Activated T-helper 17 cell treated with anti-CD3 and anti-CD28 coated beads, Interleukin-2, amount 50 U/mL, for 72 hours (primary cell): Measurements from ENCODE around the gene MRE11. TPM values are rescaled to one million over a fixed set of nuclear protein-coding genes. Genes with fewer than 3 reads are reported as not detected.
A peak's percentile ranks its signal among the peaks of the same experiment; 100 is the strongest.
"Not testable (repeated sequence)": the region's sequence is repeated elsewhere in the genome, so short reads cannot be mapped to it uniquely, and the experiment has no call there.

Experiments used
- ATAC-seq: fragments of 150-1000 bp; cut with Tn5 transposase; replicated peaks from 2 replicates; pipeline ENCODE4 v1.10.0; 2021; ENCODE audit warnings: mild to moderate bottlenecking, moderate library complexity
- H3K27ac Mint-ChIP-seq: one replicate; pipeline ENCODE4 v1.8.0; 2022; ENCODE audit warnings: mixed read lengths
- H3K27me3 Mint-ChIP-seq: one replicate; pipeline ENCODE4 v1.8.0; 2022; ENCODE audit warnings: mixed read lengths
- H3K36me3 Mint-ChIP-seq: one replicate; pipeline ENCODE4 v1.8.0; 2022; ENCODE audit warnings: low read depth, mild to moderate bottlenecking, mixed read lengths
- H3K4me1 Mint-ChIP-seq: one replicate; pipeline ENCODE4 v1.8.0; 2022; ENCODE audit warnings: mixed read lengths
- H3K4me3 Mint-ChIP-seq: one replicate; pipeline ENCODE4 v1.8.0; 2022; ENCODE audit warnings: mild to moderate bottlenecking, mixed read lengths
- H3K9me3 Mint-ChIP-seq: one replicate; pipeline ENCODE4 v1.8.0; 2022; ENCODE audit warnings: mixed read lengths
- total RNA-seq, 2 donors: library from RNA; stranded (reverse); gene quantifications; one replicate each; pipeline ENCODE4 v1.2.3, GENCODE V29; 2022

The MRE11 gene
- total RNA-seq, 2 donors from 2014 or later = 51.1 to 51.9 TPM

DNA sequence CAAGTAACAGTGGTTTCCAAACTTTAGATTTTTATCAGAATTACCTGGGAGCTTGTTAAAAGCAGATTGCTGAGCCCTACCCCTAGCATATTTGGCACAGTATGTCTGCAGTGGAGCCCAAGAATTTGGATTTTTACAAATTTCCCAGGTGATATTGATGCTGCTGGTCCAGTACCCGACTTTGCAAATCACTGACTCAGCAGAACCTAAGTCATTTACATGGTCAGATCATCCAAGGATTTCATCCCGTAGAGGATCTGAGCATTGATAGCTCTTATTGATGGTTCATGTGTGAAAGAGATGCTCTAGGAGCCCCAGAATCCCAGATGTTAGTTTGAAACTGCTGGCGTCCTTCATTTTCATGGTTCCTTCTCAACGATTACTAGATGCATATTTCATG lies 24.7 kb upstream of the MRE11 start:
- H3K9me3 Mint-ChIP-seq = no peaks in the 10 kb centered on the region

DNA sequence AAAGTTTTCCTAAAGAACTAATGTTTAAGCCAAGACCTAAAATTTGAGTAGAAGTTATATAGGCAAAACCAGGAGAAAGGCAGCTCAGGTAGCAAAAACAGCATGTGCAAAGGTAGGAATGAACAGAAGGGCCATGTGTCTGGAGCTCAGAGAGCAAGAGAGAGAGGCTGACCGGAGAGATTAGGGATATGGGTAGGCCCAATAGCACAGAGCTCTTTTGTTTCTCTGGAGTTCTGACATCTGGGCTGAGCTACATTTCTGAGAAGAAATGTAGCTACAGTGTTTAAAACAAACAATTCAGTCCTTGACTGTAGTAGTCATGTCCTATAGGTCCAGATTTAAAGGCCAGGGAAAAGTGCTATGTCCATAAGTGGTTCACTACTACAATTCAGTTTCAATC lies 23.1 kb upstream of the MRE11 start:
- Mint-ChIP-seq H3K9me3 (no peaks in the 10 kb centered on the region), H3K27ac (no peak overlapping the region)
- no peak for ATAC-seq

More for the DNA sequence above, 24.7 kb upstream of the MRE11 start:
- H3K4me3 Mint-ChIP-seq = no peak overlapping the region
- ATAC-seq = no peak
- no peak overlapping the region for H3K27ac Mint-ChIP-seq
- no peaks in the 10 kb centered on the region for H3K4me1 Mint-ChIP-seq
- no peaks in the 10 kb centered on the region for H3K36me3 Mint-ChIP-seq
- H3K27me3 Mint-ChIP-seq = peaks cover 5% of the 10 kb centered on the region

DNA sequence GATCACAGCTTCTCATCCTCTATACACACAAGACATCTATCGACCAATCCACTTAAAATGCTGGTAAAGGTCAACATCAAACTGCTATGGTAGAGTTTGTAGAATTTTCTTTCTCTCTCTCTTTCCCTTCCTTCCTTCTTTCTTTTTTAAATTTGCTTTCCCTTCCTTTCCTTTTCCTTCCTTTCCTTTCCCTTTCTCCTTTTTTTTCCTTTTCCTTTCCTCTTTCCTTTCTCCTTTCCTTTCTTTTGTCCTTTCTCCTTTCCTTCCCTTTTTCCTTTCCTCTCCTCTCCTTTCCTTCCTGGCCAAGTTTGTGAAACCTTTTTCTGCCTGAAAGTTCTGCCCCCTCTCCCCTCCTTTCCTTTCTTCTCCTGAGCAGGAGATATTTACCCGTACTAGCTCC lies 21.8 kb upstream of the MRE11 start:
- Mint-ChIP-seq H3K27ac (no peak overlapping the region), H3K4me3 (no peak overlapping the region), H3K9me3 (no peaks in the 10 kb centered on the region), H3K4me1 (no peaks in the 10 kb centered on the region), H3K27me3 (peaks cover 18% of the 10 kb centered on the region), H3K36me3 (no peaks in the 10 kb centered on the region)
- no peak for ATAC-seq

More for the DNA sequence above, 23.1 kb upstream of the MRE11 start:
- Mint-ChIP-seq H3K4me3 (no peak overlapping the region), H3K36me3 (no peaks in the 10 kb centered on the region), H3K27me3 (peaks cover 10% of the 10 kb centered on the region), H3K4me1 (no peaks in the 10 kb centered on the region)

DNA sequence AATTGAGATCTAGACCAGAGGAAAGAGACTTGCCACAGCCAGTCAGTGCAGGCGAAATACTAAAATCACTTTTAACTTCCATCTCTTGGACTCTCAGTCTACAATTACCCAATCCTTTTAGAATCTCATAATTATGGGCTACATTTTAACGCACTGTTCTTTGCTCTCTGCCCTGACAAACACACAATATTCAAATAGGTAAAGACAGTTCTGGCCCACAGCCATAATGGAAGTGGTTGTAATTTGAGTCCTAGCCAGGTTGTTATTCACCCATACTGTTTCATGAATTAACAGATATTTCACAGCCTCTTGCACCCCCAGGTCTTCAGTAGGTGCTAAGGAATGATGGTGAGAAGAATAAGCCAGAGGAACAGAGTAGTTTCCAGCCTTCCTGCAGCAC lies 19.4 kb upstream of the MRE11 start:
- no peak for ATAC-seq
- no peaks in the 10 kb centered on the region for H3K36me3 Mint-ChIP-seq
- no peaks in the 10 kb centered on the region for H3K9me3 Mint-ChIP-seq
- no peaks in the 10 kb centered on the region for H3K4me1 Mint-ChIP-seq
- H3K27me3 Mint-ChIP-seq = peaks cover 18% of the 10 kb centered on the region
- no peak overlapping the region for H3K27ac Mint-ChIP-seq
- H3K4me3 Mint-ChIP-seq = peak overlapping the region; percentile 70

- no peaks in the 10 kb centered on the region for H3K36me3 Mint-ChIP-seq
- no peaks in the 10 kb centered on the region for H3K9me3 Mint-ChIP-seq
- H3K4me3 Mint-ChIP-seq = peak within 1 kb of the TSS; percentile 70
- H3K27ac Mint-ChIP-seq = no peak within 1 kb of the TSS
- peaks cover 18% of the 10 kb centered on the region for H3K27me3 Mint-ChIP-seq
- H3K4me1 Mint-ChIP-seq = no peaks in the 10 kb centered on the region
- peak; percentile 85 for ATAC-seq
Measured at GRCh38 chr11:94511932-94512781, 18.5 kb upstream of the MRE11 start, which contains the start of gene C11orf97. TSS of gene C11orf97 (plus strand) at chr11:94512461. CDS start at chr11:94512529, 68 bp downstream.

DNA sequence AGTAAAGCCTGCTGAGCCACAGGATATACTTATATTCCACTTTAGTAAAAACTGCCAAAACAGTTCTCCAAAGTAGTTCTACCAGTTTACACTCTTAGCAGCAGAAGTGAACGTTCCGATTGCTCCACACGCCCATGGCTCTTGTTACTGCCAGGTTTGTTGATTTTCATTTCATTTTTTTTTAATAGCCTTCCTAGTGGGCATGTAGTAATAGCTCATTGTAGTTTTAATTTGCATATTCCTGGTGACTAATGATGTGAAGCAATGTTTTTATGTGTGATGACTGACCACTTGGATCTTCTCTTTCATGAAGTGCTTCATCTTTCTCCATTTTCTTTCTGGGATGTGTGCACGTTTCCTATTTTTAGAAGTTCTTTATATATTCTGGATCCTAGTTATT lies 13.8 kb upstream of the MRE11 start:
- Mint-ChIP-seq H3K27ac (no peak overlapping the region), H3K9me3 (no peaks in the 10 kb centered on the region), H3K36me3 (peaks cover 7% of the 10 kb centered on the region), H3K4me3 (no peak overlapping the region), H3K4me1 (no peaks in the 10 kb centered on the region), H3K27me3 (peaks cover 11% of the 10 kb centered on the region)
- ATAC-seq = no peak

GRCh38 chr11:94506513-94506912 lies 12.9 kb upstream of the MRE11 start:
- H3K4me3 Mint-ChIP-seq, ATAC-seq, H3K4me1 Mint-ChIP-seq, H3K36me3 Mint-ChIP-seq, H3K27me3 Mint-ChIP-seq, H3K9me3 Mint-ChIP-seq, H3K27ac Mint-ChIP-seq: not testable (repeated sequence)

DNA sequence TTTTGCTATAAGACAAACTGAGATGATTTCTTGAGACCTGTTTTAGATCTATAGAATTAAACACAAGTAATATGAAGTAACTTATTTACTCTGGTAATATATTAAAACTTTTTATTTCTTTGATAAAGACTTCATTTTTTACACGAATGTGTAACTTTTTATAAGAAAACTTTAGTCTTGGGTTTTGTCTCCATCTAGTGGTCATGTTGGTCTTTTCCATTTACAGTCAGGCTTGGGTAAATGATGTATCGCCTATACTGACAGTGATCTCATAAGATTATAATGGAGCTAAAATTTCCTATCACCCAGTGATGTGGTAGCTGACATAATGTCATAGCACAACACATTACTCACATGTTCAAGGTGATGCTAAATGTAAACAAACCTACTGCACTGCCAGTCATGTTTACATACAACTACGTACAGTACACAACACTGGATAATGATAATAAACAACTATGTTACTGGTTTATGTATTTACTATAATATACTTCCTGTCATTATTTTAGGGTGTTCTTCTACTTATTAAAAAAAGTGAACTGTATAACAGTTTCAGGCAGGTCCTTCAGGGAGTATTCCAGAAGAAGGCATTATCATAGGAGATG lies 11.1 kb upstream of the MRE11 start:
- no peak overlapping the region for H3K27ac Mint-ChIP-seq
- H3K9me3 Mint-ChIP-seq = no peaks in the 10 kb centered on the region
- no peak overlapping the region for H3K4me3 Mint-ChIP-seq
- no peaks in the 10 kb centered on the region for H3K27me3 Mint-ChIP-seq
- H3K36me3 Mint-ChIP-seq = peaks cover 26% of the 10 kb centered on the region
- H3K4me1 Mint-ChIP-seq = no peaks in the 10 kb centered on the region
- ATAC-seq = peak; percentile 52

GRCh38 chr11:94501522-94501921 lies 7.9 kb upstream of the MRE11 start:
- ATAC-seq = no peak
- Mint-ChIP-seq H3K4me3 (no peak overlapping the region), H3K9me3 (no peaks in the 10 kb centered on the region), H3K36me3 (peaks cover 59% of the 10 kb centered on the region), H3K4me1 (peaks cover 4% of the 10 kb centered on the region), H3K27me3 (no peaks in the 10 kb centered on the region), H3K27ac (no peak overlapping the region)

DNA sequence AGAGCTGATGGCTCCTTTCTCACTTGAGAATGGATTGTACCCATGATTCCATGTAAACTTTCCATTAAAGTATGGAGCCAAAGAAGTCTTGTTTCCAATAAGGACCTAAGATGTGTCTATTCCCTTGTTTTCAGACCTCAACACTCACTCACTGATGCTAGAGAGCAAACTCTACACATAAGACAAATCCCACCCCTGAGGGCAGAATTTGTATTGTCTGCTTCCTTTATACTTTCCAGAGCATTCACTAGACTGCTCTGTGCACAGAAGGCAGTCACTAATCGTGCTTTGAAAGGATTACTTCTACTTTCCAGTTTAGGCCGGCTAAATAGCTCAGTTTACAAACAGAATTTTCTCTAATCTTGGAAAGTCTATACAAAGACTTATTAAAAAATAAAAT lies 6.5 kb upstream of the MRE11 start:
- Mint-ChIP-seq H3K27ac (no peak overlapping the region), H3K27me3 (no peaks in the 10 kb centered on the region), H3K36me3 (peaks cover 63% of the 10 kb centered on the region), H3K9me3 (no peaks in the 10 kb centered on the region), H3K4me3 (no peak overlapping the region), H3K4me1 (peaks cover 6% of the 10 kb centered on the region)
- no peak for ATAC-seq

- H3K27me3 Mint-ChIP-seq = no peaks in the 10 kb centered on the region
- H3K36me3 Mint-ChIP-seq = peaks cover 45% of the 10 kb centered on the region
- ATAC-seq = peak; percentile 70
- peak overlapping the region; percentile 95 for H3K4me3 Mint-ChIP-seq
- H3K9me3 Mint-ChIP-seq = no peaks in the 10 kb centered on the region
- H3K4me1 Mint-ChIP-seq = peaks cover 7% of the 10 kb centered on the region
- H3K27ac Mint-ChIP-seq = peak overlapping the region; percentile 98
Measured at GRCh38 chr11:94494126-94494680, 559 bp upstream of the MRE11 start.

DNA sequence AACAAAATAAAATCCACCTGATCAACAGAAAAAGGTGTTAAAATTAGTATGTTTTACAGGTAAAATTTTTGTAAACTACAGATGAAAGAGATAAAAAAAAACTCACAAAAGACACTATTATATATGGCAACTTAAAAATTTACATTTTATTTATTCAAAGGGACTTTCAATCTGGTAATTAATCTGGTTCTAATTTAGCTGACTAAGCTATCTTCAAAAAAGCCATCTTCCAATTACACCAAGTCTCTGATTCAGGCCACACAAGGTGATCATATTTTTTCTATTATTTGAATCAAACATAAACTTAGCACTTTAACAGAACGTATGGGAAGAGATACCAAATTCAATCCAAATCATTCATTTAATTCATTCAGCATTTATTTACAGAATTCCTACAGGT lies 7.6 kb downstream of the MRE11 start:
- H3K27me3 Mint-ChIP-seq = no peaks in the 10 kb centered on the region
- peaks cover 95% of the 10 kb centered on the region for H3K36me3 Mint-ChIP-seq
- H3K4me1 Mint-ChIP-seq = no peaks in the 10 kb centered on the region
- H3K27ac Mint-ChIP-seq = no peak overlapping the region
- no peak overlapping the region for H3K4me3 Mint-ChIP-seq
- H3K9me3 Mint-ChIP-seq = no peaks in the 10 kb centered on the region
- ATAC-seq = no peak

DNA sequence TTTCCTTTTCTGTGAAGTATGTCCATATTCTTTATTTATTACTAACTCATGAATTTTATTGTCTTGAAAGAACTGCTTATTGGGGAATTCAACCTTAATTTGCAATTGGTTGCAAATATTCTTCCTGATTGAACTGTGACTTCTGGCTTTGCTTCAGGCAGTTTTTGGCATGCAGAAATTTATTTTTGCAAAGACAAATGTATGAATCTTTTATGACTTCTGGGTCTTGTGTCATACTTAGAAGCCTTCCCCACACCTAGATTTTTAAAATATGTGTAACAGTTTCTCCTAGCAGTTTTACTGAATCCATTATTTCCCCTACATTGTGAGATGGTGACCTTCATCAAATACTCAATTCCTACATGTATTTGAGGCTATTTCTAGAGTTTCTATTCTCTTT lies 12.3 kb downstream of the MRE11 start:
- H3K27ac Mint-ChIP-seq = no peak overlapping the region
- peaks cover 97% of the 10 kb centered on the region for H3K36me3 Mint-ChIP-seq
- H3K27me3 Mint-ChIP-seq = no peaks in the 10 kb centered on the region
- ATAC-seq = no peak
- H3K4me3 Mint-ChIP-seq = no peak overlapping the region
- no peaks in the 10 kb centered on the region for H3K9me3 Mint-ChIP-seq
- peaks cover 4% of the 10 kb centered on the region for H3K4me1 Mint-ChIP-seq

GRCh38 chr11:94477624-94478023 lies 16.0 kb downstream of the MRE11 start:
- H3K4me1 Mint-ChIP-seq = peaks cover 20% of the 10 kb centered on the region
- no peak overlapping the region for H3K27ac Mint-ChIP-seq
- ATAC-seq = no peak
- H3K4me3 Mint-ChIP-seq = no peak overlapping the region
- peaks cover 95% of the 10 kb centered on the region for H3K36me3 Mint-ChIP-seq
- H3K9me3 Mint-ChIP-seq = no peaks in the 10 kb centered on the region
- no peaks in the 10 kb centered on the region for H3K27me3 Mint-ChIP-seq
